K562 (cell line): Measurements from ENCODE around the gene KMO. TPM values are rescaled to one million over a fixed set of nuclear protein-coding genes. Genes with fewer than 3 reads are reported as not detected.

Experiments
- ATAC-seq: fragments of 200-7000 bp; cut with Tn5 transposase; 3 replicates; pipeline ENCODE4 v1.9.1; 2020; ENCODE audit warnings: moderate library complexity
- BruUV-seq: library from RNA; stranded (reverse); fragments of 400-500 nt; replicated peaks from 2 replicates; lab custom pipeline; 2021; lab: Mats Ljungman, UMichigan
- CTCF ChIA-PET: fragments of 300-600 bp; formaldehyde crosslinking; extraction: SDS; loops from one replicate; lab custom pipeline; 2021; ENCODE audit warnings: low intra/inter-chr PET ratio; lab: Yijun Ruan, JAX
- POLR2A ChIA-PET: fragments of 300-600, 350-650 bp; sonication (Branson Sonifier 250); formaldehyde crosslinking; extraction: SDS; loops from one replicate; lab custom pipeline; 2021; ENCODE audit warnings: antibody characterized with exemption, inconsistent platforms; lab: Yijun Ruan, JAX
- DNase-seq, 4 experiments: peaks; one replicate each; pipeline versions ENCODE4 v3.0.0 to v3.0.0-alpha.2; 2011 to 2018; ENCODE audit warnings: low spot score in 3 of 4, mixed read lengths in 3 of 4; ENCODE audit errors: extremely low read depth in 1 of 4
- FAIRE-seq: peaks from 2 replicates; lab custom pipeline; 2011; peaks lifted over from hg19 to GRCh38; lab: Jason Lieb, UNC
- H2AFZ ChIP-seq: 2 replicates; pipeline ENCODE4 v1.6.0; 2011; ENCODE audit warnings: low read depth, low read length, control low read depth, inconsistent platforms
- H3K27ac ChIP-seq: fragments of 200-600 bp; 3 replicates; pipeline ENCODE4 v1.8.0; 2011; ENCODE audit warnings: low read depth, mild to moderate bottlenecking, control low read depth, inconsistent platforms, low read length, moderate library complexity, mixed read lengths; ENCODE audit errors: extremely low read depth
- H3K27me3 ChIP-seq, 2 experiments: fragments of 300-600 bp in 1 of 2; 2 replicates in 1 of 2; 3 replicates in 1 of 2; pipeline versions ENCODE4 v1.6.0 to v1.8.0; 2011; ENCODE audit warnings: inconsistent platforms in 2 of 2, low read length in 2 of 2, mild to moderate bottlenecking in 1 of 2, mixed read lengths in 1 of 2, moderate library complexity in 1 of 2; ENCODE audit not compliant: control insufficient read depth in 2 of 2, insufficient read depth in 2 of 2
- H3K36me3 ChIP-seq: fragments of 300-600 bp; 3 replicates; pipeline ENCODE4 v1.8.0; 2011; ENCODE audit warnings: mild to moderate bottlenecking, low read length, inconsistent platforms; ENCODE audit not compliant: control insufficient read depth, insufficient read depth
- H3K4me1 ChIP-seq, 2 experiments: fragments of 200-600 bp in 1 of 2; replicated peaks in 1 of 2; 2 replicates in 1 of 2; 3 replicates in 1 of 2; pipeline versions ENCODE4 v1.5.1 to v1.8.0; 2011; ENCODE audit warnings: inconsistent platforms in 2 of 2, low read length in 2 of 2, mild to moderate bottlenecking in 1 of 2, mixed read lengths in 1 of 2, moderate library complexity in 1 of 2; ENCODE audit not compliant: control insufficient read depth in 2 of 2, insufficient read depth in 2 of 2
- H3K4me2 ChIP-seq: 2 replicates; pipeline ENCODE4 v1.6.1; 2011; ENCODE audit warnings: low read length, control low read depth, inconsistent platforms, mixed read lengths; ENCODE audit not compliant: insufficient read depth
- H3K4me3 ChIP-seq: fragments of 200-600 bp; sonication (generic), shearing (Covaris generic); 2 replicates; pipeline ENCODE4 v1.5.1; 2016; ENCODE audit warnings: control low read depth, inconsistent platforms
- H3K79me2 ChIP-seq: fragments of 200-600 bp; 3 replicates; pipeline ENCODE4 v1.8.0; 2011; ENCODE audit warnings: low read length, inconsistent platforms; ENCODE audit not compliant: control insufficient read depth, insufficient read depth
- H3K9ac ChIP-seq, 2 experiments: 2 replicates each; pipeline versions ENCODE4 v1.6.0 to v1.6.1; 2011; ENCODE audit warnings: low read depth in 2 of 2, low read length in 2 of 2, control low read depth in 1 of 2, inconsistent platforms in 1 of 2, mild to moderate bottlenecking in 1 of 2, mixed read lengths in 1 of 2; ENCODE audit not compliant: insufficient read depth in 1 of 2
- H3K9me1 ChIP-seq: one replicate; pipeline ENCODE4 v1.6.0; 2011; ENCODE audit warnings: inconsistent platforms, mild to moderate bottlenecking, low read length, moderate library complexity; ENCODE audit not compliant: control insufficient read depth, insufficient read depth
- H3K9me3 ChIP-seq: replicated peaks from 2 replicates; pipeline ENCODE4 v1.5.1; 2011; ENCODE audit warnings: low read depth, low read length, inconsistent platforms; ENCODE audit not compliant: control insufficient read depth, insufficient read depth
- H4K20me1 ChIP-seq: replicated peaks from 2 replicates; pipeline ENCODE4 v1.6.1; 2011; ENCODE audit warnings: low read length, inconsistent platforms, mixed read lengths; ENCODE audit not compliant: control insufficient read depth, insufficient read depth
- CEBPB ChIP-seq: fragments of 450-650 bp; IDR thresholded peaks from 2 replicates; pipeline ENCODE4 v1.6.1; 2016; ENCODE audit warnings: missing genetic modification characterization, missing compliant biosample characterization
- EZH2 ChIP-seq: IDR thresholded peaks from 2 replicates; pipeline ENCODE4 v1.6.1; 2012; ENCODE audit warnings: low read depth, mild to moderate bottlenecking, inconsistent platforms, low read length, borderline replicate concordance
- SRSF1 ChIP-seq: fragments of 200-400 bp; formaldehyde crosslinking; IDR thresholded peaks from 2 replicates; pipeline ENCODE4 v1.6.1; 2017; ENCODE audit warnings: mild to moderate bottlenecking, low read depth, low read length, moderate library complexity
- TBP ChIP-seq: optimal IDR thresholded peaks from 2 replicates; pipeline ENCODE3; 2011; ENCODE audit warnings: low read depth, low read length, improper control_type of control experiment
- ZNF23 ChIP-seq: fragments of 250-450 bp; sonication (Bioruptor Pico); IDR thresholded peaks from 2 replicates; pipeline ENCODE4 v1.4.0; 2020; ENCODE audit warnings: mild to moderate bottlenecking
- ZNF444 ChIP-seq: fragments of 250-450 bp; sonication (Bioruptor Pico); IDR thresholded peaks from 2 replicates; pipeline ENCODE4 v1.4.0; 2020; ENCODE audit warnings: mild to moderate bottlenecking, moderate library complexity
- WGBS: fragments of 100-300 bp; shearing (Covaris generic); methylation state at CpG from one replicate; pipeline ENCODE4 v1.1.6; 2016; ENCODE audit warnings: low coverage, mixed read lengths; ENCODE audit not compliant: insufficient coverage; ENCODE audit errors: missing lambda C conversion rate; 5-methylcytosine and 5-hydroxymethylcytosine counted together
- in situ Hi-C: fragments of 300-500 bp; cut with MboI; formaldehyde crosslinking; loops from 4 replicates; pipeline ENCODE4 v1.15.0; 2018; ENCODE audit warnings: inconsistent platforms, mixed read lengths
- intact Hi-C: fragments of 100-400 bp; cut with micrococcal nuclease; formaldehyde crosslinking; loops from 2 replicates; pipeline ENCODE4 v1.14.2; 2022
- polyA plus RNA-seq, 8 experiments: library from polyadenylated mRNA; depleted of rRNA in 4 of 8; stranded (reverse) in 5 of 8; unstranded in 3 of 8; fragments of >200 nt; fragmentation: Nextera tagmentation in 2 of 8; fragmentation: Illumina TruSeq in 1 of 8; extraction: Ambion mirVana in 2 of 8; extraction: Trizol in 1 of 8; gene quantifications; 2 replicates each; pipeline versions ENCODE4 v1.2.1 to v1.2.3, GENCODE V29; 2011 to 2014; ENCODE audit warnings: inconsistent platforms in 1 of 8, missing spikeins in 1 of 8
- total RNA-seq, 7 experiments: library from RNA; depleted of rRNA in 6 of 7; stranded (reverse); fragments of >200 nt in 6 of 7; fragmentation: Illumina TruSeq in 2 of 7; extraction: Trizol in 2 of 7; gene quantifications; 2 replicates each; pipeline versions ENCODE4 v1.2.1 to v1.2.3, GENCODE V29; 2011 to 2021; ENCODE audit warnings: low replicate concordance in 1 of 7
- TF ChIP-seq, protein P1 (sequence below), 2 experiments: fragments of 450-650 bp; formaldehyde crosslinking in 1 of 2; IDR thresholded peaks; 2 replicates each; pipeline versions ENCODE4 v1.4.0 to v1.6.1; 2014 to 2020; ENCODE audit warnings: mild to moderate bottlenecking in 2 of 2, borderline replicate concordance in 1 of 2, low read depth in 1 of 2
- TF ChIP-seq, protein P2 (sequence below): fragments of 450-650 bp; IDR thresholded peaks from 2 replicates; pipeline ENCODE4 v1.6.1; 2016; ENCODE audit warnings: mild to moderate bottlenecking

The KMO gene
- total and polyA plus RNA-seq, 9 of the 15 experiments (the other 6 are each of a cell fraction or from before 2014, with no cell fraction given), result 0.01 to 0.11 (median 0.01) TPM; not detected in 6

DNA sequence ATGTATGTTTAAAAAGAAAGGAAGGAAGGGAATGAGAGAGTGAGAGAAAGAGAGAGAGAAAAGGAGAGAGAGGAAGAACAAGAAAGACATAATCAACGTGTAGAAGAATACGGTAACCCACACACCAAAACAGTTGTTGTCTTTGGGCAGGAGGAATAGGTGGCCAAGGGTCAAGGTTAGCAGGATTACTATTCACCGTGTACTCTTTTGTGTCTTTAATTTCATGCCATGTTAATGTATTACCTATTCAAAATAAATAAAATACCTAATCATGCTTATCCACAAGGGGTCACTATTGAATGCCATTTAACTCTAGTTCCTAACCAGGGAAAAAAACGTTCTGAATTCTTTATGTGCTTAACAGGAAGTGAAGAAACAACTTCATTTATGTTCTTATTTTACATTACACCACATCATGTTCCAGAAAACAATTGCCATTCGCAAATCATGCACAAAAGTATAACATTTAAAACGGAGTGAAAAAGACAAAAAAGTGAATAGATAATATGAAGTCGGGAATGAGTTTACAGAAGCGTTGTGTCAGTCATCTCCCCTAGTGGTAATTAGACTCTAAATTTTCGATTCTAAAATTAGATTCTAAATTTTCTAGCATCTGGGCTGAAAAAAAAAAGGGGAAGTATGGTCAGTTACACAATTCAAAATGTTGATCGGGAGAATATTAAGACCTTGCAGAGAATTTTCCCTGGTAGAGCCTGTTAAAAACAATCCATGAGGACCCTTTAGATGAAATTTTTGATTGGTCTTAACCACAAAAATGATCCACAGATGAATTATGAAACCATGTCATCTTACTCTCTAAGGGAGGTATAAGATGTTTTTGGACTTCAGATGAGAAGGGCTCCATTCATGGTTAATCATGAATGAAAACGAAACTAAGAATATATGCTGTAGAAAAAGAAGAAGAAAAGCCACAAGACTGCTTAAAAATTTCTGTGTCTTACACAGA, 700 bp upstream of the KMO start:
- BruUV-seq, result no TSS peak
- TF ChIP-seq CEBPB (tag) (peak; percentile 82), TBP (peak; percentile 20), EZH2 (no peak), ZNF444 (no peak), ZNF23 (CRISPR knock-in tag) (no peak), SRSF1 (no peak)
- TF ChIP-seq, protein P1, sequence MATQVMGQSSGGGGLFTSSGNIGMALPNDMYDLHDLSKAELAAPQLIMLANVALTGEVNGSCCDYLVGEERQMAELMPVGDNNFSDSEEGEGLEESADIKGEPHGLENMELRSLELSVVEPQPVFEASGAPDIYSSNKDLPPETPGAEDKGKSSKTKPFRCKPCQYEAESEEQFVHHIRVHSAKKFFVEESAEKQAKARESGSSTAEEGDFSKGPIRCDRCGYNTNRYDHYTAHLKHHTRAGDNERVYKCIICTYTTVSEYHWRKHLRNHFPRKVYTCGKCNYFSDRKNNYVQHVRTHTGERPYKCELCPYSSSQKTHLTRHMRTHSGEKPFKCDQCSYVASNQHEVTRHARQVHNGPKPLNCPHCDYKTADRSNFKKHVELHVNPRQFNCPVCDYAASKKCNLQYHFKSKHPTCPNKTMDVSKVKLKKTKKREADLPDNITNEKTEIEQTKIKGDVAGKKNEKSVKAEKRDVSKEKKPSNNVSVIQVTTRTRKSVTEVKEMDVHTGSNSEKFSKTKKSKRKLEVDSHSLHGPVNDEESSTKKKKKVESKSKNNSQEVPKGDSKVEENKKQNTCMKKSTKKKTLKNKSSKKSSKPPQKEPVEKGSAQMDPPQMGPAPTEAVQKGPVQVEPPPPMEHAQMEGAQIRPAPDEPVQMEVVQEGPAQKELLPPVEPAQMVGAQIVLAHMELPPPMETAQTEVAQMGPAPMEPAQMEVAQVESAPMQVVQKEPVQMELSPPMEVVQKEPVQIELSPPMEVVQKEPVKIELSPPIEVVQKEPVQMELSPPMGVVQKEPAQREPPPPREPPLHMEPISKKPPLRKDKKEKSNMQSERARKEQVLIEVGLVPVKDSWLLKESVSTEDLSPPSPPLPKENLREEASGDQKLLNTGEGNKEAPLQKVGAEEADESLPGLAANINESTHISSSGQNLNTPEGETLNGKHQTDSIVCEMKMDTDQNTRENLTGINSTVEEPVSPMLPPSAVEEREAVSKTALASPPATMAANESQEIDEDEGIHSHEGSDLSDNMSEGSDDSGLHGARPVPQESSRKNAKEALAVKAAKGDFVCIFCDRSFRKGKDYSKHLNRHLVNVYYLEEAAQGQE (IDR thresholded peaks at IDR 0.05; ENCODE audit: borderline replicate concordance), result peak; percentile 85; the same call in 1 of the 2 replicates
- TF ChIP-seq, protein P1 (CRISPR knock-in tag; IDR thresholded peaks at IDR 0.05; ENCODE audit: low read depth), result no peak
- TF ChIP-seq, protein P2, sequence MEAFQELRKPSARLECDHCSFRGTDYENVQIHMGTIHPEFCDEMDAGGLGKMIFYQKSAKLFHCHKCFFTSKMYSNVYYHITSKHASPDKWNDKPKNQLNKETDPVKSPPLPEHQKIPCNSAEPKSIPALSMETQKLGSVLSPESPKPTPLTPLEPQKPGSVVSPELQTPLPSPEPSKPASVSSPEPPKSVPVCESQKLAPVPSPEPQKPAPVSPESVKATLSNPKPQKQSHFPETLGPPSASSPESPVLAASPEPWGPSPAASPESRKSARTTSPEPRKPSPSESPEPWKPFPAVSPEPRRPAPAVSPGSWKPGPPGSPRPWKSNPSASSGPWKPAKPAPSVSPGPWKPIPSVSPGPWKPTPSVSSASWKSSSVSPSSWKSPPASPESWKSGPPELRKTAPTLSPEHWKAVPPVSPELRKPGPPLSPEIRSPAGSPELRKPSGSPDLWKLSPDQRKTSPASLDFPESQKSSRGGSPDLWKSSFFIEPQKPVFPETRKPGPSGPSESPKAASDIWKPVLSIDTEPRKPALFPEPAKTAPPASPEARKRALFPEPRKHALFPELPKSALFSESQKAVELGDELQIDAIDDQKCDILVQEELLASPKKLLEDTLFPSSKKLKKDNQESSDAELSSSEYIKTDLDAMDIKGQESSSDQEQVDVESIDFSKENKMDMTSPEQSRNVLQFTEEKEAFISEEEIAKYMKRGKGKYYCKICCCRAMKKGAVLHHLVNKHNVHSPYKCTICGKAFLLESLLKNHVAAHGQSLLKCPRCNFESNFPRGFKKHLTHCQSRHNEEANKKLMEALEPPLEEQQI, result peak; percentile 63; the same call in 1 of the 2 replicates

More for the DNA sequence above, 700 bp upstream of the KMO start:
- Histone ChIP-seq H3K36me3 (no peaks in the 10 kb centered on the region), H3K9ac (peak overlapping the region in 1 of 2 experiments; percentile 60; a peak in 2 of 4 replicates), H3K79me2 (no peaks in the 10 kb centered on the region), H2AFZ (peak overlapping the region; percentile 90), H4K20me1 (no peaks in the 10 kb centered on the region), H3K4me2 (peak overlapping the region; percentile 69), H3K27ac (peak overlapping the region; percentile 48), H3K9me1 (no peaks in the 10 kb centered on the region), H3K27me3 (no peaks in the 10 kb centered on the region), H3K4me1 (peaks cover 0 to 4% of the 10 kb centered on the region in 2 experiments; a peak in 2 of 5 replicates), H3K4me3 (peak overlapping the region; percentile 31), H3K9me3 (no peaks in the 10 kb centered on the region)
- ChIA-PET POLR2A (interaction anchor here (0.6 kb wide), 1 partner anchor 332 kb away, joined by 3 read pairs; no protein-coding TSS in a partner anchor), CTCF (interaction anchor here (0.6 to 2.9 kb wide), 12 partner anchors 9 to 1255 kb away, joined by 3 to 43 read pairs (median 4); partner anchors contain the start of genes EXO1 and MAP1LC3C)
- 2% methylated on average over 11 of the region's 11 CpGs for WGBS
- DNase-seq (peak; percentile 32 to 83 (median 51)), FAIRE-seq (peak; percentile 78), ATAC-seq (peak; percentile 87)
- in situ Hi-C loops, result no loop called here
- intact Hi-C loops, result loop anchor here (1.0 to 5.0 kb wide), 5 partner anchors 80 to 486 kb away; partner anchors contain the start of gene MAP1LC3C
